Dendritic cell treated with granulocyte-macrophage colony-stimulating factor and Interleukin-4, amounts not matched to agents 40 ng/mL and 50 ng/mL, for 4 days (primary cell): ENCODE measurements around the gene POLR3K.

ENCODE experiments used
- H3K27ac Mint-ChIP-seq: one replicate; pipeline ENCODE4 v1.8.0; 2022; ENCODE audit warnings: mild to moderate bottlenecking, mixed read lengths
- H3K27me3 Mint-ChIP-seq: one replicate; pipeline ENCODE4 v1.8.0; 2022; ENCODE audit warnings: mild to moderate bottlenecking, mixed read lengths
- H3K36me3 Mint-ChIP-seq: one replicate; pipeline ENCODE4 v1.8.0; 2022; ENCODE audit warnings: low read depth, mixed read lengths
- H3K4me1 Mint-ChIP-seq: one replicate; pipeline ENCODE4 v1.8.0; 2022; ENCODE audit warnings: low read depth, mixed read lengths
- H3K4me3 Mint-ChIP-seq: one replicate; pipeline ENCODE4 v1.8.0; 2022; ENCODE audit warnings: mild to moderate bottlenecking, moderate library complexity, mixed read lengths
- H3K9me3 Mint-ChIP-seq: one replicate; pipeline ENCODE4 v1.8.0; 2022; ENCODE audit warnings: mixed read lengths
- intact Hi-C: fragments of 100-400 bp; cut with micrococcal nuclease; formaldehyde crosslinking; loops from one replicate; pipeline ENCODE4 v1.15.0; 2022

The POLR3K gene

GRCh38 chr16:63998-64913 lies 10.8 kb upstream of the POLR3K start:
- Mint-ChIP-seq H3K27ac (no peak overlapping the region), H3K4me3 (no peak overlapping the region), H3K27me3 (peaks cover 41% of the 10 kb centered on the region), H3K4me1 (peaks cover 8% of the 10 kb centered on the region), H3K36me3 (peaks cover 4% of the 10 kb centered on the region), H3K9me3 (no peaks in the 10 kb centered on the region)
- intact Hi-C loops = no loop called here

- Mint-ChIP-seq H3K4me1 (peaks cover 14% of the 10 kb centered on the region), H3K4me3 (no peak overlapping the region)
- intact Hi-C loops = no loop called here
Measured at GRCh38 chr16:63466-63865, 10.1 kb upstream of the POLR3K start.

GRCh38 chr16:62968-63391 lies 9.6 kb upstream of the POLR3K start:
- peaks cover 16% of the 10 kb centered on the region for H3K36me3 Mint-ChIP-seq
- H3K27me3 Mint-ChIP-seq = peaks cover 32% of the 10 kb centered on the region
- intact Hi-C loops = no loop called here
- no peaks in the 10 kb centered on the region for H3K9me3 Mint-ChIP-seq
- H3K27ac Mint-ChIP-seq = no peak overlapping the region
- H3K4me1 Mint-ChIP-seq = peaks cover 19% of the 10 kb centered on the region
- H3K4me3 Mint-ChIP-seq = no peak overlapping the region

More at GRCh38 chr16:63466-63865, 10.1 kb upstream of the POLR3K start:
- peaks cover 12% of the 10 kb centered on the region for H3K36me3 Mint-ChIP-seq
- H3K27ac Mint-ChIP-seq = no peak overlapping the region
- H3K9me3 Mint-ChIP-seq = no peaks in the 10 kb centered on the region
- peaks cover 37% of the 10 kb centered on the region for H3K27me3 Mint-ChIP-seq

GRCh38 chr16:62283-62967 lies 9.0 kb upstream of the POLR3K start:
- Mint-ChIP-seq H3K27ac (no peak overlapping the region), H3K4me3 (no peak overlapping the region), H3K4me1 (peaks cover 24% of the 10 kb centered on the region), H3K27me3 (peaks cover 29% of the 10 kb centered on the region), H3K9me3 (no peaks in the 10 kb centered on the region), H3K36me3 (peaks cover 22% of the 10 kb centered on the region)
- intact Hi-C loops = no loop called here

- intact Hi-C loops = no loop called here
- H3K4me3 Mint-ChIP-seq = no peak overlapping the region
- H3K9me3 Mint-ChIP-seq = no peaks in the 10 kb centered on the region
- H3K4me1 Mint-ChIP-seq = peaks cover 30% of the 10 kb centered on the region
- H3K36me3 Mint-ChIP-seq = peaks cover 27% of the 10 kb centered on the region
- H3K27me3 Mint-ChIP-seq = peaks cover 24% of the 10 kb centered on the region
- no peak overlapping the region for H3K27ac Mint-ChIP-seq
Measured at GRCh38 chr16:61879-62281, 8.5 kb upstream of the POLR3K start.

- Mint-ChIP-seq H3K9me3 (no peaks in the 10 kb centered on the region), H3K27ac (no peak overlapping the region), H3K27me3 (peaks cover 21% of the 10 kb centered on the region), H3K4me3 (no peak overlapping the region), H3K4me1 (peaks cover 35% of the 10 kb centered on the region), H3K36me3 (peaks cover 34% of the 10 kb centered on the region)
- intact Hi-C loops = no loop called here
Measured at GRCh38 chr16:60929-61878, 7.8 kb upstream of the POLR3K start.

- Mint-ChIP-seq H3K27ac (no peak overlapping the region), H3K4me3 (no peak overlapping the region), H3K27me3 (peaks cover 16% of the 10 kb centered on the region), H3K36me3 (peaks cover 44% of the 10 kb centered on the region), H3K4me1 (peaks cover 32% of the 10 kb centered on the region), H3K9me3 (no peaks in the 10 kb centered on the region)
- intact Hi-C loops = no loop called here
Measured at GRCh38 chr16:60166-60565, 6.8 kb upstream of the POLR3K start.

- peaks cover 32% of the 10 kb centered on the region for H3K4me1 Mint-ChIP-seq
- no peaks in the 10 kb centered on the region for H3K9me3 Mint-ChIP-seq
- intact Hi-C loops = no loop called here
- no peak overlapping the region for H3K27ac Mint-ChIP-seq
- no peak overlapping the region for H3K4me3 Mint-ChIP-seq
- H3K27me3 Mint-ChIP-seq = peaks cover 16% of the 10 kb centered on the region
- peaks cover 44% of the 10 kb centered on the region for H3K36me3 Mint-ChIP-seq
Measured at GRCh38 chr16:59440-60059, 6.1 kb upstream of the POLR3K start.

GRCh38 chr16:58491-59439 lies 5.4 kb upstream of the POLR3K start:
- H3K4me3 Mint-ChIP-seq = no peak overlapping the region
- peaks cover 36% of the 10 kb centered on the region for H3K4me1 Mint-ChIP-seq
- H3K27me3 Mint-ChIP-seq = peaks cover 13% of the 10 kb centered on the region
- no peaks in the 10 kb centered on the region for H3K9me3 Mint-ChIP-seq
- peaks cover 47% of the 10 kb centered on the region for H3K36me3 Mint-ChIP-seq
- peak overlapping the region; percentile 81 for H3K27ac Mint-ChIP-seq
- intact Hi-C loops = no loop called here

GRCh38 chr16:57711-58110 lies 4.3 kb upstream of the POLR3K start:
- Mint-ChIP-seq H3K4me3 (no peak overlapping the region), H3K27ac (peak overlapping the region; percentile 81), H3K36me3 (peaks cover 57% of the 10 kb centered on the region), H3K9me3 (no peaks in the 10 kb centered on the region), H3K27me3 (peaks cover 9% of the 10 kb centered on the region), H3K4me1 (peaks cover 42% of the 10 kb centered on the region)
- intact Hi-C loops = no loop called here

- Mint-ChIP-seq H3K4me3 (no peak overlapping the region), H3K27ac (no peak overlapping the region), H3K4me1 (peaks cover 52% of the 10 kb centered on the region), H3K27me3 (peaks cover 3% of the 10 kb centered on the region), H3K9me3 (no peaks in the 10 kb centered on the region), H3K36me3 (peaks cover 62% of the 10 kb centered on the region)
- intact Hi-C loops = no loop called here
Measured at GRCh38 chr16:56231-56927, 3.0 kb upstream of the POLR3K start.

GRCh38 chr16:55571-56136 lies 2.2 kb upstream of the POLR3K start:
- Mint-ChIP-seq H3K4me1 (peaks cover 59% of the 10 kb centered on the region), H3K27me3 (peaks cover 3% of the 10 kb centered on the region), H3K9me3 (no peaks in the 10 kb centered on the region), H3K27ac (no peak overlapping the region), H3K36me3 (peaks cover 69% of the 10 kb centered on the region), H3K4me3 (no peak overlapping the region)
- intact Hi-C loops = no loop called here
